GM21423 (cell line): Measurements from ENCODE around the gene EXTL1.

Experiments used
- ATAC-seq: cut with Tn5 transposase; IDR thresholded peaks from one replicate; pipeline ENCODE4 v1.9.1; 2021; ENCODE audit warnings: mild to moderate bottlenecking, moderate library complexity; ENCODE audit not compliant: unreplicated experiment

EXTL1 gene

GRCh38 chr1:25996966-25997827 lies 24.4 kb upstream of the EXTL1 start:
- no peak for ATAC-seq

DNA sequence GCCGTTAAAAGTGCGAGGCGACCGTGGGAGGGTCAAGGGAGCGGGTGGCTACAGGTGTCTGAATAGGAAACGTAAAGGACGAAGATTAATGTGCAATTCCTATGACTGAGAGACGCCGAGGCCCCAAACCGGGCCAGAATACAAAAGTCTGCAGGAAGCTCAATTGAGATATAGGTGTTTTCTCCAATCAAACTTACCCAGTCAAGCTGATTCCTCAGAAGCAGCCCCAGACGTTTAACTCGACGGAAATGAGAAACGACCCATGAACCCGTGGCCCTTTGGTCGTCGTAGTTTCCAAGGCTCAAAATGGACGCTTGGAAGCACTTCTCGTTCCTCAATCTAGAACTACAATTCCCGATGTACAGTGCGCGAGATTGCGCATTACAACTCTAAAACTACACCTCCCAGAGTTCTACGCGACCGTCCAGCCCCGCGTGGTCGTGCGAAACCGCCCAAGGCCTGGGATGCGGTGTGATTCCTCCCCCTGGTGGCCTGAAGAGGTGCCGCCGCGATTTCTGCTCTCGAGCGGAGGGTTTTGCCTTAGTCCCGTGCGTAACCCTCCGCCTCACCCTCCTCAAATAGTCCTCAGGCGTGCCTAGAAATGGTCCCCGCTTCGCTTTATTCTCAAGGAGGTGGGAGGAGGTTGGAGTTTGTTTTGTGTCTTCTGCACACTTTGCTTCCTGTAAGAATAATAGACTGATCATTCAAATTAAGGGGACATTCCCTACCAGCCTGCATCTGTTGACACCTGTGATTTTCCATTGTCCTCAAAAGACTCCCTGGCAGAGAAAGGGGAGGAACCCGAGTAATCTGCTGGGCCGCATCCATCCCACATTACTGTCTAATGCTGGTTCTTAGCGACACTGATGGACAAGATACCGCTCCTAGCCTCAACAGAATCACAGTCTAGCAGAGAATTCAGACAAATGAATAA lies 23.5 kb upstream of the EXTL1 start, which contains the start of gene PAFAH2:
TSS of gene PAFAH2 (minus strand) at position 236 of the 934 bp plus-strand sequence. CDS start 7,247 bp downstream, outside the sequence.
- peak; percentile 95 for ATAC-seq

DNA sequence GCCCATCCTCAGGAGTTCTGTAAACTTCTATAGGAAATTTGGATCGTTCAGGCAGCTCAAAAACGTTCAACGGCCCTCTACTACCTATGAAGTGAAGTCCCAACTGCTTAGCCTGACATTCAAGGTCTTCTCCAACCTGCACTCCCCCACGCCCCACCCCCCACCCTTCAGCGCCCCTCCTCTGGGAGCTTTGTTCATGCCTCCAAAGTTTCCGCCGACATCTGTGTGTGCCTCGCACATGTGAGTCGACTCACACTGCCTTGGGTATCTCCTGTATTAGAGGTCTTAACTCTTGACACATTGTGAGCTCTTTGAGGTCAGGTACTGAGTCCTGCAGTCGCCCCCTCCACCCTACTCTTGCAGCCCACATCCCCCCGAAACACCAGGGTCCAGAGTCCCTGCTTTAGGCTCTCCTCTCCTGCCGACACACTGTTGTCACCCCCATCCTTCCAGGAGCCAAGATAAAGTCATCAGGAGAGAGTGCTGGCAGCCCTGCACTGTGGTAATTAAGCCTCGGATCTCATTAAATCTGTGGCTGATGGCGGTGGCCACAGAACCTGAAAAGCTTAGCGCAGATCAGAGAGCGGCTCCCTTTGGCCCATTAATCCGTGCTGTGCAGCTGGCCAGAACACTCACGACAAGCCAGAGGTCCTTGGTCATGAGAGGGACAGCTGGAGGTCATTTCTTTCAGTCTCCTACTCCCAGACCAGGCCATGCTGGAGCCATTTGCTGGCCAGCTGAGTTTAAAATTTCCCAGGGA lies 22.4 kb upstream of the EXTL1 start:
- no peak for ATAC-seq

DNA sequence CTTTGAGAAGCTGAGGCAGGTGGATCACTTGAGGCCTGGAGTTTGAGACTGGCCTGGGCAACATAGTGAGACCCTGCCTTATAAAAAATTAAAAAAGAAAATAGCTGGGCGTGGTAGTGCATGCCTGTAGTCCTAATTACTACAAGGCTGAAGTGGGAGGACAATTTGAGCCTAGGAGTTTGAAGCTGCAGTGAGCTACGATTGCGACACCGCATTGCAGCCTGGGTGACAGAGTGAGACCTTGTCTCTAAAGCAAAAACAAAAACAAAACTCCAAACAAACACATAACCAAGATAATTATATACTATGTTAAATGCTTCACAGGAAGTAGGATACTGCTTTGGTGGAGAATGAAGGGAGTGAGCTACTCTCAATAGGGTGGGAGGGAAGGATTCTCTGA lies 18.3 kb upstream of the EXTL1 start:
- ATAC-seq = no peak

- ATAC-seq = no peak
Measured at GRCh38 chr1:26003756-26004155, 17.8 kb upstream of the EXTL1 start.

DNA sequence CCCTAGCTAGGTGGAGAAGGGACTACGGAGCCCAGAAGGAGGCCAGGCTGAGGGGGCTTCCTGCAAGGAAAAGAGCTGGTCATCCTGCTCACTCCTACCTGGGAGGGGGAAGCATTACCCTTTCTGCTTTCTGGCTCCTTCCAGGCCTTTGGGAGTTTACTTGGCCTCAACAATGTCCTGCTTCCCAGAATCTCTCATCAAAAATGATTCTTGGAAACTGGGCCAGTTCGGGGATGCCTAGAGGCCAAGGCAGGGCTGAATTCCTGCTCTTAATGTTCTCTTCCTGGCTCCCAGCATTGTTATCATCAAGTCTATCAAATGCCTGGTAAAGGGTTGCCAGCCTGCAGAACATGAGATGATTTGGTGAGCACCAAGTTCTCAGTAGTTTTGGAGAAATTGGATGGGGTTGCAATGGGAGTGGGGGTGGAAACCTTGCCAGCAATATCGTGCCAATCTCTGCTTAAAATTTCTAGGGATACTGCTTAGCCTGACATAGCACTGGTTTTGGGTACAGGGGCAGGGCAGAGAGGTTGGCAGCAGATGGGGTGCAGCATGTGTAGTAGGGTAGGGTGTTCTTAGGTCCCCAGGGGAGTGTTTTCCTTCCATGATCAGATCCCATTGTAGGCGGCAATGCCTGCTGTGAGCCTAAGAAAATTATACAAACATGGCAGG lies 16.0 kb upstream of the EXTL1 start:
- no peak for ATAC-seq

DNA sequence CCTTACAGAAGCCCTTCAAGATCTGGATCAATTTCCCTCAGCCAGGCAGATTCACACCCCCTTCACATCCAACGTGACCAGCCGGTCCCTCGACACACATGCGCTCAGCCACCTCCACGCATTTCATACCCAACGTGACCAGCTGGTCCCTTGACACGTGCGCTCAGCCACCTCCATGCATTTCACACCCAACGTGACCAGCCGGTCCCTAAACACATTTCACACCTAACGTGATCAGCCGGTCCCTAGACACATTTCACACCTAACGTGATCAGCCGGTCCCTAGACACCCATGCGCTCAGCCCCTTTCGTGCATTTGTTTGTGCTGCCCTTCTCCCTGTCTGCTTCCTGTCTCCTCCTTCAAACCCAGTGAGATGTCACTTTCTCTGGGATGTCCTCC lies 14.9 kb upstream of the EXTL1 start:
- ATAC-seq = no peak

DNA sequence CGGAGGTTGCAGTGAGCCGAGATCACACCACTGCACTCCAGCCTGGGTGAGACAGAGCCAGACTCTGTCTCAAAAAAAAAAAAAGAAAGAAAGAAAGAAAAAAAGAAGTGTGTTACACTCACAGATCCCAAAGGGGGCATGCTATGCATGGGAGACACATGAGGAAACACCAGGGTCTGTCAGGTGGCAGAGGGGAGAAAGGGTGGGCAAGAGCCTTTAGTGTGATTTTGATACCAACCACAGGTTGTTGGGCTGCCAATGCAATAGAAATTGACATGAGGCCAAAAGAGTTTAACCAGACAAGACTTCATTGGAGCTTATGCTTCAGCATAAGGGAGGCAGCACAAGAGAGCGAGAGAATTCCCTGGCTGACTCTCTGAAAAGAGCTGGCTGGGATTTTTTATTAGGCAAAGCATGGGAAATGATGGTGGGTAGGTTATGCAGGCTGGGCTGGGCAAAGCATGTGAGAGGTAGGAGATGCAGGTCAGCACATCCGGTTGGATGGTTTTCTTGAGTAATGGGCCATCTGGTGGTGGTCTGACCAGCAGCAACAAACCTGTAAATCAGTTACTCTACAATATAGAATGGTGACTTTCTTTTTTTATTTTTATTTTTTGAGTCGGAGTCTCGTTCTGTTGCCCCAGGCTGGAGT lies 11.7 kb upstream of the EXTL1 start:
- ATAC-seq = no peak

- ATAC-seq = no peak
Measured at GRCh38 chr1:26010825-26011224, 10.8 kb upstream of the EXTL1 start.

DNA sequence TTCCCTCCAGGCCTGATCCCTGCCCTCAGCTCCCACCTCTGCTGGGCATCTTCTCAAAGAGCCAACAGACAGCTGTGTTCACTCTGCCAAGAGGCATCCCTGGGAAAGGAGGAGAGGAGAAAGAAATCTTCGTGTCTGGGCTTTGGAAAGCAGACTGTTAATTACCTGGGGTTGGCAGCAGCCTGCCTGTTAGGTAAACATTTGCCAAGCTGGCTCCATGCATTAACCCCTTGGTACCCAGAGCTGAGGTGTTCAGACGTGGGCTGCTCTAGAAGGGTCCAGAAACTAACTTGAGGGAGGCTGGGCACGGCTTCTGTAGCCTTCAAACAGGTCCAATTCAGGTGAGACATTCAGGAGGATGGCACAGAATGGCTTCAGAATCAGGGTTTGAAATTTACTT lies 8.7 kb upstream of the EXTL1 start:
- no peak for ATAC-seq

- ATAC-seq = no peak
Measured at GRCh38 chr1:26014179-26014578, 7.4 kb upstream of the EXTL1 start.

DNA sequence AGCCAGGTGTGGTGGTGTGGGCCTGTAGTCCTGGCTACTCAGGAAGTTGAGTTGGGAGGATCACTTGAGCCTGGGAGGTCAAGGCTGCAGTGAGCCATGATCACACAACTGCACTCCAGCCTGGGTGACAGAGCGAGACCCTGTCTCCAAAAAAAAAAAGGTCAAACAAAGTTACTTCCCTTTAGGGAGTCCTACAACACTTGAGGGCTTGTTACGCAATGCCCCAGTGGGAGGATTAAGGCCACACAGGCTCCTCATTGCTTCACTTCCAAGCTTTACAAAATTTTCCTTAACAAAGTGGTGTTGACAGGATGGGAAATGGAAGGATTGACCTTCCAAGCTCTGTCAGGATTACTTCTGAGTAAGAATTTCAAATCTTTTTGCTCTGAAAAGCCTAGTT lies 6.2 kb upstream of the EXTL1 start:
- ATAC-seq = no peak

- ATAC-seq = no peak
Measured at GRCh38 chr1:26016258-26016952, 5.2 kb upstream of the EXTL1 start.

DNA sequence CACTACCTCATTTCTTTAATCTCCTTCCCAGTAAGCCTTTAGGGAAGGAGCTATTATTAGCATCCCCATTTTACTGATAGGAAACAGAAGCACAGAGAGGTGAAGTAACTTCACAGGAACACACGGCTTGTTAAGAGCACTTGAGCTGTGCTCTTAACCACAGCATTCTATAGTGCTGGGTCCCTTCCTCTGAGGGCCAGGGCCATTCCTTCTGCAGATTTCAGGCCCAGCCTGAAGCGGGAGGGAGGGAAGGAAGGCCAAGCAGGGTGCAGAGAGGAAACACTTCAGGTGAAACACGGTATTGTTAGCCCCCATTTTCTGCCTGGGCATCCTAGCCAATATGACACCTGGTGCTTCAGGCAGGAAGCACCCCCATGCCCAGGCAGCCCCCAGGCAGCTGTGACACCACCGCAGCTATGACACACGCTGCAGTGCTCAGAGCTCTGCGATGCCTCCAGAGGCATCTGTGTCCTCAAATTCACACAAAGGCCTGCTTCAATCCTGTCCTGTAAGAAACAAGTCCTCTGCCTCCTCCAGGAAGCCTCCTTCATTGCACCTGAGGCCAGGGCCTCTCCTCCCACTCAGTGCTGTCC lies 4.5 kb upstream of the EXTL1 start:
- no peak for ATAC-seq

GRCh38 chr1:26017606-26018005 lies 4.0 kb upstream of the EXTL1 start:
- ATAC-seq = no peak

DNA sequence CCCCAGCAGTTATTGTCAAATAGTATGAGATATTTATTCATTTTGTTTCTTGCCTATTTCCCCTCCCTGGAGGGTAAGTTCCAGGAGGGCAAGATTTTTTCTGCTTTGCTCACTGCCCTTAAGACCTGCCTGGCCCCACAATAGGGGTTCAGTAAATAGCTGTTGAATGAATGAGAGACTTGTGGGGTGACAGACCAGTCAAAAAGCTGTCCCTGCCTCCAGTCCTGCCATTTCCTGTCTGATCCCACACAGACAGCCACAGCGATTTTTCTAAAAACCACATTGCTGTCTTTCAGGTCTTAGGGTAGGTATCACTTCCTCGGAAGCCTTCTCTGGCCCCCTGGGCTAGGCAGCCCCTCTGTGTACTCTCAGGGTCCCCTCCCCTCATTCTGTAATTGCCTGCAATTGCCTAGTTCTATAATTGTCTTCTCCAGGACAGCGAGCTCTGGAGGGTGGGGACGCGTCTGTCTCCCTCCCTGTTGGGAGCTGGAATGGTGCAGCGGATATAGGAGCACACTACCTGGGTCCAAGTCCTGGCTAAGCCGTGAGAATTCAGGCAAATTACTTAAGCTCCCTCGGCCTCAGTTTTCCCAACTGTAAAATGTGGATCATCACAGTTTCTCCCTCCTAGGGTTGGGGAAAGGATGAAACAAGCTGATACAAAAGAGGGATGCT lies 1.8 kb upstream of the EXTL1 start:
- ATAC-seq = no peak

DNA sequence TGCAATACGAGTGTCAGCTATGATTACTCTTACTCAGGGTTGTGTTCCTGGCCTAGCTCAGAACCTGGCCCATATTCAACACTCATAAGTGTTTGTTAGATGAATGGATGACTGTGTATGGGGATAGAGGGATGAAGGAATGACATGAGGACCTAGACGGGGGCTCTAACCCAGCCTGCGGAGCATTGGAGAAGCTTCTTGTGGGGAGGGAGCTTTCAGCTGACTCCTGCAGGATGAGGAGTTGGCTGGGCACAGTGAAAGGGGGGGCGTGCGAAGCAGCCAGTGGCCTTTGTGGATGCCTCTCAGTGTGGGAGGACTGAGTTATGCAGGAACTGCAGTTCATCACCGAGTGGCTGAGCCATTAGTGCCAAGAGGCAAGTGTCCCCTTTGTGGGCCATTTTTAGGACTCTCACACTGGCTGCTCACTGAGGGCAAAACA lies 1.2 kb upstream of the EXTL1 start:
- no peak for ATAC-seq

GRCh38 chr1:26020941-26021646 lies 481 bp upstream of the EXTL1 start:
- ATAC-seq = no peak
